ENCODE results near the gene MFSD1.

MFSD1 gene

GRCh38 chr3:158821847-158822246 is 20.0 kb downstream of the MFSD1 start:
- no peak for DNase-seq

- no peak for DNase-seq
Measured at GRCh38 chr3:158823426-158823825, 21.6 kb downstream of the MFSD1 start.

- DNase-seq = no peak
Measured at GRCh38 chr3:158827773-158828172, 25.9 kb downstream of the MFSD1 start.

GRCh38 chr3:158830391-158830790 is 28.5 kb downstream of the MFSD1 start:
- no peak for DNase-seq

- DNase-seq = no peak
Measured at GRCh38 chr3:158831861-158832260, 30.0 kb downstream of the MFSD1 start.

- DNase-seq = no peak
Measured at GRCh38 chr3:158835631-158836030, 33.8 kb downstream of the MFSD1 start.

- DNase-seq = no peak
Measured at GRCh38 chr3:158836312-158836711, 34.5 kb downstream of the MFSD1 start.

- no peak for DNase-seq
Measured at GRCh38 chr3:158837240-158837639, 35.4 kb downstream of the MFSD1 start.

- DNase-seq = no peak
Measured at GRCh38 chr3:158839966-158840365, 38.1 kb downstream of the MFSD1 start.

GRCh38 chr3:158841387-158841786 is 39.5 kb downstream of the MFSD1 start:
- no peak for DNase-seq

GRCh38 chr3:158842976-158843375 is 41.1 kb downstream of the MFSD1 start:
- DNase-seq = no peak

- peak; percentile 18 to 28 for DNase-seq
Measured at GRCh38 chr3:158845765-158846350, 44.0 kb downstream of the MFSD1 start.

GRCh38 chr3:158846803-158847451 is 45.1 kb downstream of the MFSD1 start:
- DNase-seq = no peak

- DNase-seq = no peak
Measured at GRCh38 chr3:158847452-158847821, 45.6 kb downstream of the MFSD1 start.

- no peak for DNase-seq
Measured at GRCh38 chr3:158847885-158848284, 46.0 kb downstream of the MFSD1 start.

- no peak for DNase-seq
Measured at GRCh38 chr3:158849757-158850156, 47.9 kb downstream of the MFSD1 start.

GRCh38 chr3:158859362-158859761 is 57.5 kb downstream of the MFSD1 start:
- no peak for DNase-seq

GRCh38 chr3:158863247-158863646 is 61.4 kb downstream of the MFSD1 start:
- no peak for DNase-seq

- no peak for DNase-seq
Measured at GRCh38 chr3:158864492-158864891, 62.6 kb downstream of the MFSD1 start.

GRCh38 chr3:158875700-158876099 is 73.8 kb downstream of the MFSD1 start:
- no peak for DNase-seq
